Transverse colon (tissue), 4 donors: Measurements from ENCODE around the gene DPT. TPM values are rescaled to one million over a fixed set of nuclear protein-coding genes. Genes with fewer than 3 reads are reported as not detected.

Source experiments
- DNase-seq: peaks from one replicate; pipeline ENCODE4 v3.0.0-alpha.2; 2019
- H3K27ac ChIP-seq, 4 donors: fragments of 200-600 bp; sonication (generic); 2 replicates each; pipeline ENCODE4 v1.5.1; 2016 to 2018; ENCODE audit warnings: inconsistent platforms in 4 of 4
- H3K27me3 ChIP-seq: fragments of 200-600 bp; sonication (generic); 2 replicates; pipeline ENCODE4 v1.5.1; 2017; ENCODE audit warnings: inconsistent platforms
- H3K36me3 ChIP-seq, 4 donors: fragments of 200-600 bp; sonication (generic); 2 replicates each; pipeline ENCODE4 v1.5.1; 2017 to 2019; ENCODE audit warnings: inconsistent platforms in 4 of 4
- H3K4me1 ChIP-seq, 4 donors: fragments of 200-600 bp; sonication (generic); 2 replicates each; pipeline ENCODE4 v1.5.1; 2017 to 2020; ENCODE audit warnings: inconsistent platforms in 4 of 4
- H3K4me3 ChIP-seq, 4 donors: fragments of 200-600 bp; sonication (generic); 1 replicate in 1 of 4; 2 replicates in 3 of 4; pipeline versions ENCODE4 v1.5.1 to v1.6.1; 2017 to 2019; ENCODE audit warnings: inconsistent platforms in 4 of 4
- H3K9me3 ChIP-seq, 2 donors: fragments of 200-600 bp; sonication (generic); 2 replicates each; pipeline ENCODE4 v1.5.1; 2017 to 2019; ENCODE audit warnings: inconsistent platforms in 2 of 2
- CTCF ChIP-seq, 5 experiments: fragments of 200-600 bp in 3 of 5; fragments of 450-650 bp in 2 of 5; sonication (generic) in 3 of 5; IDR thresholded peaks; 1 replicate in 2 of 5; 2 replicates in 3 of 5; pipeline ENCODE4 v1.5.1; 2016 to 2017; ENCODE audit warnings: antibody characterized with exemption in 5 of 5, inconsistent platforms in 3 of 5, mild to moderate bottlenecking in 2 of 5, moderate library complexity in 1 of 5
- EP300 ChIP-seq: sonication (generic); formaldehyde crosslinking; IDR thresholded peaks from one replicate; pipeline ENCODE4 v1.6.1; 2017; ENCODE audit warnings: antibody characterized with exemption, low read depth
- POLR2A ChIP-seq: fragments of 450-650 bp; IDR thresholded peaks from one replicate; pipeline ENCODE4 v1.6.1; 2016; ENCODE audit warnings: antibody characterized with exemption, mild to moderate bottlenecking, moderate library complexity
- POLR2AphosphoS5 ChIP-seq, 3 donors: sonication (generic); formaldehyde crosslinking; IDR thresholded peaks; one replicate each; pipeline ENCODE4 v1.6.1; 2016; ENCODE audit warnings: antibody characterized with exemption in 3 of 3
- WGBS, 2 donors: methylation state at CpG; one replicate each; pipeline ENCODE4 v1.1.5; 2018; ENCODE audit warnings: low coverage in 1 of 2; 5-methylcytosine and 5-hydroxymethylcytosine counted together
- in situ Hi-C, 4 donors: fragments of 200-750 bp; cut with MboI; loops; one replicate each; pipeline versions ENCODE4 v1.15.0 to v1.15.1; 2017; ENCODE audit warnings: low sequenced_read_pairs in 3 of 4, low pct_ligation_motif_present in 1 of 4, low pct_unique_long_range_greater_than_20kb in 1 of 4
- intact Hi-C: fragments of 100-400 bp; cut with DNase I; formaldehyde crosslinking; loops from one replicate; pipeline ENCODE4 v1.15.1; 2023; ENCODE audit warnings: low total_unique reads
- total RNA-seq, 4 donors: library from RNA; depleted of rRNA; stranded (reverse); fragments of >200 nt; gene quantifications; one replicate each; pipeline ENCODE4 v1.1.0, GENCODE V29; 2016

DPT gene
- total RNA-seq, 4 donors from 2014 or later, result 25.8 to 122 (median 59.8) TPM

GRCh38 chr1:168689726-168690602, 39.0 kb downstream of the DPT start:
- 42 to 66% methylated on average over 2 to 8 of the region's 8 CpGs for WGBS, 2 donors
- TF ChIP-seq POLR2AphosphoS5 (IDR thresholded peaks at IDR 0.05), result peak in 2 of 3 donors; percentile 11 to 14
- no peak for TF ChIP-seq POLR2A
- TF ChIP-seq EP300, result no peak
- TF ChIP-seq CTCF (IDR thresholded peaks at IDR 0.05), result no peak
- intact Hi-C loops, result no loop called here
- Histone ChIP-seq H3K9me3 (no peaks in the 10 kb centered on the region), H3K4me3 (no peak overlapping the region), H3K4me1 (peaks cover 10 to 52% (median 37%) of the 10 kb centered on the region in 4 donors), H3K27me3 (no peaks in the 10 kb centered on the region), H3K27ac (peak overlapping the region; percentile 27 to 71 (median 54)), H3K36me3 (no peaks in the 10 kb centered on the region)
- in situ Hi-C loops, result no loop called here
- no peak for DNase-seq

DNA sequence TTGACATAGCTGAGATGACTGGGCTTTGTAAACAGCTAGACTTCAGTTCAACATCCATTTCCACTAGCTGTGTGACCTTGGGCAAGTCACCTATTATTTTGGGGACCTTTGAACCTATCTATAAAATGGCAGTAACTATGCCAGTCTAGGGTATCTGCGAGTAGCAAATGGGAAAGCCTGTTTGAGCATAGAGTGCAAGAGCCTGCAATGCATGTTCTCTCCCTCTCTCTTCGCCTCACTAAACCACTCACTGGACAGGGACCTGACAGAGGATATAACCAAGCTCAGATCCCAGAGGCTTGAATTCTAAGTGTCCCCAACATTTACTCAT, 39.7 kb downstream of the DPT start:
- no peaks in the 10 kb centered on the region for H3K9me3 ChIP-seq
- in situ Hi-C loops, result no loop called here
- H3K27ac ChIP-seq, result peak overlapping the region; percentile 27 to 71 (median 54)
- TF ChIP-seq CTCF (IDR thresholded peaks at IDR 0.05), result no peak
- intact Hi-C loops, result no loop called here
- H3K4me3 ChIP-seq, result no peak overlapping the region
- peaks cover 10 to 46% (median 35%) of the 10 kb centered on the region in 4 donors for H3K4me1 ChIP-seq
- H3K36me3 ChIP-seq, result no peaks in the 10 kb centered on the region
- DNase-seq, result no peak
- WGBS, 2 donors, result 83 to 94% methylated on average over 2 of the region's 2 CpGs
- no peaks in the 10 kb centered on the region for H3K27me3 ChIP-seq

- Histone ChIP-seq H3K9me3 (no peaks in the 10 kb centered on the region), H3K4me3 (no peak overlapping the region), H3K27ac (peak overlapping the region; percentile 27 to 71 (median 54)), H3K4me1 (peaks cover 7 to 41% (median 30%) of the 10 kb centered on the region in 4 donors), H3K27me3 (no peaks in the 10 kb centered on the region), H3K36me3 (no peaks in the 10 kb centered on the region)
- no peak for DNase-seq
- WGBS, 2 donors, result 22 to 36% methylated on average over 5 of the region's 5 CpGs
- in situ Hi-C loops (no loop called here), intact Hi-C loops (no loop called here)
- TF ChIP-seq POLR2A (no peak), POLR2AphosphoS5 (IDR thresholded peaks at IDR 0.05) (peak in 1 of 3 donors; percentile 18)
These were observed 40.2 kb downstream of the DPT start for GRCh38 chr1:168688644-168689326.

GRCh38 chr1:168687816-168688215, 41.2 kb downstream of the DPT start:
- WGBS, 2 donors, result 83 to 97% methylated on average over 1 to 4 of the region's 4 CpGs
- in situ Hi-C loops, result no loop called here
- intact Hi-C loops, result no loop called here

More at GRCh38 chr1:168687816-168688215, 41.2 kb downstream of the DPT start:
- Histone ChIP-seq H3K27me3 (no peaks in the 10 kb centered on the region), H3K27ac (peak overlapping the region in 2 of 4 donors; percentile 52 to 71), H3K4me1 (peaks cover 5 to 31% (median 21%) of the 10 kb centered on the region in 4 donors), H3K9me3 (no peaks in the 10 kb centered on the region), H3K4me3 (no peak overlapping the region), H3K36me3 (no peaks in the 10 kb centered on the region)
- no peak for DNase-seq
- TF ChIP-seq CTCF (IDR thresholded peaks at IDR 0.05) (no peak), POLR2A (no peak), EP300 (no peak), POLR2AphosphoS5 (IDR thresholded peaks at IDR 0.05) (no peak)
